Activated CD4-positive, alpha-beta memory T cell treated with anti-CD3 and anti-CD28 coated beads, Interleukin-2, amount 10 ng/mL, durations not matched to agents 7 days and 5 days (primary cell): ENCODE results near the gene STK4. TPM values are rescaled to one million over a fixed set of nuclear protein-coding genes. Genes with fewer than 3 reads are reported as not detected.

ENCODE experiments used
- CTCF ChIA-PET: fragments of 350-600 bp; sonication (Branson Sonifier 250); formaldehyde crosslinking; loops from one replicate; lab custom pipeline; 2021; ENCODE audit warnings: antibody characterized with exemption, inconsistent platforms; lab: Charles Lee
- POLR2A ChIA-PET: fragments of 350-600 bp; sonication (Branson Sonifier 250); formaldehyde crosslinking; loops from one replicate; lab custom pipeline; 2021; ENCODE audit warnings: antibody characterized with exemption; lab: Charles Lee
- DNase-seq: peaks from one replicate; pipeline ENCODE4 v3.0.0-alpha.2; 2020
- H3K27ac Mint-ChIP-seq: one replicate; pipeline ENCODE4 v1.8.0; 2021; ENCODE audit warnings: mild to moderate bottlenecking, mixed read lengths
- H3K27me3 Mint-ChIP-seq: one replicate; pipeline ENCODE4 v1.8.0; 2021; ENCODE audit warnings: mixed read lengths
- H3K36me3 Mint-ChIP-seq: one replicate; pipeline ENCODE4 v1.8.0; 2021; ENCODE audit warnings: low read depth, mixed read lengths
- H3K4me1 Mint-ChIP-seq: one replicate; pipeline ENCODE4 v1.8.0; 2021; ENCODE audit warnings: mixed read lengths
- H3K4me3 Mint-ChIP-seq: one replicate; pipeline ENCODE4 v1.8.0; 2021; ENCODE audit warnings: mild to moderate bottlenecking, mixed read lengths
- H3K9me3 Mint-ChIP-seq: one replicate; pipeline ENCODE4 v1.8.0; 2021; ENCODE audit warnings: mixed read lengths
- total RNA-seq, 2 experiments: library from RNA; stranded (reverse); gene quantifications; one replicate each; pipeline ENCODE4 v1.2.3, GENCODE V29; 2021

STK4 gene
- total RNA-seq, 2 experiments from 2014 or later, result 204 to 213 TPM

DNA sequence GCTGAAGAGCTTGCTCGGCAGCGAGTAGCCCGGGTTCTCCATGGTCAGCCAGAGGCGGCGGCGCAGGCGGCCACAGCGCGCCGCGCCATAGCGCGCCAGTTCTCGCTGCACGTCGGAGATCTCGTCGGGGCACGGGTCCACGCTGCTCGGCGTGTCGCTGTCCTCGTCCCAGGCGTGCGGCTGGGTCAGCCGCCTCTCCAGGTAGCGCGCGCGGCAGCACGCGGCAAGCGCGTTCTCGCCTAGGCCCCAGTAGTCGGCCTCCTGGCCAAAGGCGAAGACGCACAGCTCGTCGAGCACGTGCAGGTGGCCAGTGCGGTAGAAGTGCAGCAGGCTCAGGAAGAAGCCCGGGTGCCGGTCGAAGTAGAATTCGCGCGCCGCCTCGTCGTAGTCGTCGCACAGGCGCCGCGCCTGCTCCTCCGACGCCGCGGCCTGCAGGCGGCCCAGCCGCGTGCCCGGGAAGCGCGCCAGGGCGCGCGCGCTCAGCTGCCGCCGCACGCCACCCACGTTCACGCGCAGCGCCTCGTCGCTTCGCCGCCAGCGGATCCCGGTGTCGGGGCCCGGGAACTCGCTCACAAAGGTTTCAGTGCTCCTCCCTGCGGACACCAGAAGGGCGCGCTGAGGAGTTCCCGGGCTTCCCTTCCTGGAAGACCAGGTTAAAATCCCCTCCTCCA lies 131.9 kb downstream of the STK4 start:
- Mint-ChIP-seq H3K27me3 (peaks cover 49% of the 10 kb centered on the region), H3K4me1 (peaks cover 12% of the 10 kb centered on the region), H3K27ac (no peak overlapping the region), H3K9me3 (no peaks in the 10 kb centered on the region), H3K36me3 (peaks cover 2% of the 10 kb centered on the region), H3K4me3 (no peak overlapping the region)
- ChIA-PET POLR2A (interaction anchor here (1.1 kb wide), 1 partner anchor 41 kb away, joined by 4 read pairs; no protein-coding TSS in a partner anchor), CTCF (interaction anchor here (0.7 to 7.6 kb wide), 5 partner anchors 7 to 194 kb away, joined by 3 to 75 read pairs (median 31); no protein-coding TSS in a partner anchor)
- DNase-seq, result peak; percentile 31

DNA sequence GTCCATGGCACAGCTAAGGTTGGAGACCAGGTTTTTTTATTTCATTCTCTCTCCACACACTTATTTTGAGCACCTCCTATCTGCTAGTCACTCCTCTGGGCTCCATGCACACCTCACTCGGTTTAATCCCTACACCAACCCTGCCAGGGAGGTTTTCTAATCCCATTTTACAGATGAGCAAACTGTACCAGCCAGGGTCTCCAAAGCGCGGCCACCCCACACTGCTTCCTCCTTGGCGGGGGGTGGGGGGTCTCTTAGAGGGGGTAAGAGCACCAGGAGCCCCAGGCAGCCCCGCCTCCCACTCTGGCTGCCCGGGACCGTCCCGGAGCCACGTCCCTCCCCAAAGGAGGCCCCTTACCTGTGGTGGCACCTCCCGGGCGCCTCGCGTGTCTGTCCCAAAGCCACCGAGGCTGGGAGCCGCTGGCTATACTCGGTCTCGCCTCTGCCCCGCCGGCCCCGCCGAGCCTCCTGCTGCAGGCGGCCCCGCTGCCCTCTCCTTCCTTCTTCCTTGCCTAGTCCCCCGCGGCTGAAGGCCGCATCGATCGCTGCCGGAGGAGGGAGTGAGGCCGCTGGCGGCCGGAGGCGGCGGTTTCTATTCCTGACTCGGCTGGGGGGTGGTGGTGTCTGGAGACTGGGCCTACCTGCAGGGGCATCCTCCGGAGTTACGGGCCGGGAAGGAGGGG lies 134.4 kb downstream of the STK4 start, which contains the start of gene KCNS1:
Gene KCNS1 (minus strand): TSS at position 565 of the 683 bp plus-strand sequence. CDS start 1,891 bp downstream, outside the sequence.
- CTCF ChIA-PET, result interaction anchor here (0.8 to 1.5 kb wide), 4 partner anchors 9 to 336 kb away, joined by 3 to 7 read pairs (median 3); no protein-coding TSS in a partner anchor
- POLR2A ChIA-PET, result no interaction called here
- Mint-ChIP-seq H3K27ac (no peak within 1 kb of the TSS), H3K4me3 (no peak within 1 kb of the TSS), H3K4me1 (peaks cover 12% of the 10 kb centered on the region), H3K9me3 (no peaks in the 10 kb centered on the region), H3K27me3 (peaks cover 52% of the 10 kb centered on the region), H3K36me3 (peaks cover 2% of the 10 kb centered on the region)
- no peak for DNase-seq

- Mint-ChIP-seq H3K36me3 (peaks cover 2% of the 10 kb centered on the region), H3K4me3 (no peak overlapping the region), H3K9me3 (no peaks in the 10 kb centered on the region), H3K27me3 (peaks cover 54% of the 10 kb centered on the region), H3K27ac (no peak overlapping the region), H3K4me1 (peaks cover 12% of the 10 kb centered on the region)
- ChIA-PET CTCF (interaction anchor here (0.8 to 1.4 kb wide), 2 partner anchors 11 to 335 kb away, joined by 3 read pairs; no protein-coding TSS in a partner anchor), POLR2A (no interaction called here)
- DNase-seq, result no peak
Observed at GRCh38 chr20:45101333-45101850, 135.1 kb downstream of the STK4 start.

GRCh38 chr20:45103072-45103471 lies 136.8 kb downstream of the STK4 start:
- DNase-seq, result no peak
- H3K27me3 Mint-ChIP-seq, result peaks cover 45% of the 10 kb centered on the region
- H3K36me3 Mint-ChIP-seq, result no peaks in the 10 kb centered on the region
- no peak overlapping the region for H3K4me3 Mint-ChIP-seq
- H3K27ac Mint-ChIP-seq, result no peak overlapping the region
- H3K4me1 Mint-ChIP-seq, result peaks cover 6% of the 10 kb centered on the region
- CTCF ChIA-PET, result interaction anchor here (0.8 to 5.1 kb wide), 4 partner anchors 7 to 191 kb away, joined by 3 to 31 read pairs (median 4); no protein-coding TSS in a partner anchor
- H3K9me3 Mint-ChIP-seq, result no peaks in the 10 kb centered on the region
- POLR2A ChIA-PET, result no interaction called here

GRCh38 chr20:45104786-45105185 lies 138.5 kb downstream of the STK4 start:
- Mint-ChIP-seq H3K4me1 (peaks cover 2% of the 10 kb centered on the region), H3K27me3 (peaks cover 32% of the 10 kb centered on the region), H3K9me3 (no peaks in the 10 kb centered on the region), H3K27ac (no peak overlapping the region), H3K4me3 (no peak overlapping the region), H3K36me3 (no peaks in the 10 kb centered on the region)
- CTCF ChIA-PET, result interaction anchor here (1.1 to 5.1 kb wide), 2 partner anchors 8 to 189 kb away, joined by 3 to 31 read pairs; no protein-coding TSS in a partner anchor
- no peak for DNase-seq
- POLR2A ChIA-PET, result no interaction called here

DNA sequence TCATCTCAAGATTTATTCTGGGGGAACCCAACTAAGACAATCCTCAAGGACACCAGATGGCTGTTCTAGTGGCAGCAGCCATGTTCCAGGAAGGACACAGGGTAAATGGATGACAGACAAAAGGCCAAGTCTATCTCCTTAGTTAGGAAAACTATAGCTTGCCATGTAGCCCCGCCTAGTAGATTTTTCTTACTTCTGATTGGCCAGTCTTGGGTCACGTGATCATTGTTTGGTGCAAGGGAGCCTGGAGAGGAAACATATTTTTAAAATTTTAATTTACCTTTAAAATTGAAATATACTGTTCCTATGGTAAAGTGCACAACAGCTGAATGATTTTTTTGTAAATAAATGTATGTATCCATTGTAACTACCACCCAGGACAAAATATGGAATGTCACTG lies 139.0 kb downstream of the STK4 start:
- Mint-ChIP-seq H3K36me3 (no peaks in the 10 kb centered on the region), H3K27ac (no peak overlapping the region), H3K27me3 (peaks cover 26% of the 10 kb centered on the region), H3K4me1 (peaks cover 2% of the 10 kb centered on the region), H3K9me3 (no peaks in the 10 kb centered on the region), H3K4me3 (no peak overlapping the region)
- ChIA-PET POLR2A (no interaction called here), CTCF (interaction anchor here (5.1 kb wide), 1 partner anchor 9 kb away, joined by 31 read pairs; no protein-coding TSS in a partner anchor)
- DNase-seq, result no peak

DNA sequence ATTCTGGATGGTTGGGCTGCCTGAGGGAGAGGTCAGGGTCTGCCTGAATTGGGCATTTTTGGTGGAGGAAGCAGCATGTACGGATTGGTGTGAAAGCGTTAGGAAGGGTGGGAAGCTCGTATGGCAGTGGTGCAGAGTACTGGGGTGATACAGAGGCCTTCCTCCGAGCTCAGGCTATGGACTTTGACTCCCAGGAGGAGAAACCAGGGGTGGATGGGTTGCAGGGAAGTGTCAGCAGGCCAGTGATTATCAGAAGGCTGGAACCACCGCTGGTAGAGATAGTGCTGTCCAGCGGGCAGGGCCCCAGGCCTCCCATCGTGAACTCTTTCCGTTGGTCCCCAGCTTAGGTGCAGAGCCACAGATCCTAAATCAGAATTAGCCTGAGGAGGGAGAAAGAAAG lies 143.3 kb downstream of the STK4 start:
- POLR2A ChIA-PET, result no interaction called here
- no peak for DNase-seq

GRCh38 chr20:45110301-45110700 lies 144.0 kb downstream of the STK4 start:
- POLR2A ChIA-PET, result no interaction called here
- Mint-ChIP-seq H3K9me3 (no peaks in the 10 kb centered on the region), H3K27me3 (peaks cover 13% of the 10 kb centered on the region), H3K27ac (no peak overlapping the region), H3K4me3 (no peak overlapping the region), H3K4me1 (peaks cover 2% of the 10 kb centered on the region), H3K36me3 (no peaks in the 10 kb centered on the region)
- no peak for DNase-seq
- CTCF ChIA-PET, result interaction anchor here (1.1 to 5.1 kb wide), 3 partner anchors 10 to 99 kb away, joined by 3 to 44 read pairs (median 3); no protein-coding TSS in a partner anchor

More for the DNA sequence above, 143.3 kb downstream of the STK4 start:
- Mint-ChIP-seq H3K4me3 (no peak overlapping the region), H3K27me3 (peaks cover 13% of the 10 kb centered on the region), H3K27ac (no peak overlapping the region), H3K9me3 (no peaks in the 10 kb centered on the region), H3K36me3 (no peaks in the 10 kb centered on the region), H3K4me1 (peaks cover 2% of the 10 kb centered on the region)
- CTCF ChIA-PET, result interaction anchor here (1.0 to 5.1 kb wide), 3 partner anchors 10 to 15 kb away, joined by 3 to 44 read pairs (median 3); no protein-coding TSS in a partner anchor

- peaks cover 4% of the 10 kb centered on the region for H3K4me1 Mint-ChIP-seq
- no peak overlapping the region for H3K4me3 Mint-ChIP-seq
- peaks cover 11% of the 10 kb centered on the region for H3K27me3 Mint-ChIP-seq
- H3K36me3 Mint-ChIP-seq, result no peaks in the 10 kb centered on the region
- CTCF ChIA-PET, result interaction anchor here (0.6 to 5.1 kb wide), 14 partner anchors 7 to 183 kb away, joined by 3 to 44 read pairs (median 4); partner anchors contain the start of gene WFDC12
- H3K27ac Mint-ChIP-seq, result no peak overlapping the region
- H3K9me3 Mint-ChIP-seq, result no peaks in the 10 kb centered on the region
- POLR2A ChIA-PET, result interaction anchor here (1.0 to 1.2 kb wide), 2 partner anchors 12 to 67 kb away, joined by 3 to 4 read pairs; no protein-coding TSS in a partner anchor
- DNase-seq, result no peak
Observed at GRCh38 chr20:45111285-45111684, 145.0 kb downstream of the STK4 start.

- H3K4me1 Mint-ChIP-seq, result peaks cover 4% of the 10 kb centered on the region
- H3K36me3 Mint-ChIP-seq, result no peaks in the 10 kb centered on the region
- no peak for DNase-seq
- H3K4me3 Mint-ChIP-seq, result no peak overlapping the region
- ChIA-PET CTCF (interaction anchor here (0.6 to 5.1 kb wide), 16 partner anchors 8 to 182 kb away, joined by 3 to 44 read pairs (median 4); partner anchors contain the start of genes KCNS1 and WFDC12), POLR2A (interaction anchor here (1.0 to 1.2 kb wide), 2 partner anchors 13 to 68 kb away, joined by 3 to 4 read pairs; no protein-coding TSS in a partner anchor)
- no peak overlapping the region for H3K27ac Mint-ChIP-seq
- no peaks in the 10 kb centered on the region for H3K9me3 Mint-ChIP-seq
- peaks cover 9% of the 10 kb centered on the region for H3K27me3 Mint-ChIP-seq
Observed at GRCh38 chr20:45111799-45112471, 145.6 kb downstream of the STK4 start.

- Mint-ChIP-seq H3K36me3 (no peaks in the 10 kb centered on the region), H3K27ac (no peak overlapping the region), H3K27me3 (peaks cover 13% of the 10 kb centered on the region), H3K4me3 (no peak overlapping the region), H3K9me3 (no peaks in the 10 kb centered on the region), H3K4me1 (peaks cover 4% of the 10 kb centered on the region)
- ChIA-PET POLR2A (interaction anchor here (0.9 to 1.0 kb wide), 2 partner anchors 16 to 181 kb away, joined by 3 read pairs; no protein-coding TSS in a partner anchor), CTCF (interaction anchor here (1.0 to 5.1 kb wide), 9 partner anchors 9 to 69 kb away, joined by 3 to 44 read pairs (median 5); partner anchors contain the start of genes KCNS1 and WFDC12)
- no peak for DNase-seq
Observed at GRCh38 chr20:45112754-45113153, 146.4 kb downstream of the STK4 start.

- POLR2A ChIA-PET, result interaction anchor here (1.0 kb wide), 1 partner anchor 17 kb away, joined by 3 read pairs; no protein-coding TSS in a partner anchor
- peaks cover 18% of the 10 kb centered on the region for H3K27me3 Mint-ChIP-seq
- no peak overlapping the region for H3K27ac Mint-ChIP-seq
- H3K9me3 Mint-ChIP-seq, result no peaks in the 10 kb centered on the region
- DNase-seq, result no peak
- H3K36me3 Mint-ChIP-seq, result no peaks in the 10 kb centered on the region
- CTCF ChIA-PET, result interaction anchor here (1.1 to 5.1 kb wide), 2 partner anchors 19 to 70 kb away, joined by 5 to 44 read pairs; no protein-coding TSS in a partner anchor
- peaks cover 4% of the 10 kb centered on the region for H3K4me1 Mint-ChIP-seq
- no peak overlapping the region for H3K4me3 Mint-ChIP-seq
Observed at GRCh38 chr20:45113865-45114264, 147.6 kb downstream of the STK4 start.
